GM13976 (cell line): ENCODE measurements around the gene NTM.

Experiments used
- DNase-seq: peaks from one replicate; pipeline ENCODE4 v3.0.0; 2012; ENCODE audit warnings: low spot score
- in situ Hi-C: fragments of 300-500 bp; cut with MboI; formaldehyde crosslinking; loops from one replicate; pipeline ENCODE4 v1.12.0; 2022; ENCODE audit warnings: low sequenced_read_pairs, mixed read lengths, inconsistent platforms; ENCODE audit not compliant: unreplicated experiment
- TF ChIP-seq, protein P1 (sequence below): IDR thresholded peaks from 2 replicates; pipeline ENCODE4 v1.5.1; 2012; ENCODE audit warnings: borderline replicate concordance, mild to moderate bottlenecking; ENCODE audit not compliant: insufficient read depth; ENCODE audit errors: extremely low read depth, missing control alignments, control extremely low read depth

NTM gene

DNA sequence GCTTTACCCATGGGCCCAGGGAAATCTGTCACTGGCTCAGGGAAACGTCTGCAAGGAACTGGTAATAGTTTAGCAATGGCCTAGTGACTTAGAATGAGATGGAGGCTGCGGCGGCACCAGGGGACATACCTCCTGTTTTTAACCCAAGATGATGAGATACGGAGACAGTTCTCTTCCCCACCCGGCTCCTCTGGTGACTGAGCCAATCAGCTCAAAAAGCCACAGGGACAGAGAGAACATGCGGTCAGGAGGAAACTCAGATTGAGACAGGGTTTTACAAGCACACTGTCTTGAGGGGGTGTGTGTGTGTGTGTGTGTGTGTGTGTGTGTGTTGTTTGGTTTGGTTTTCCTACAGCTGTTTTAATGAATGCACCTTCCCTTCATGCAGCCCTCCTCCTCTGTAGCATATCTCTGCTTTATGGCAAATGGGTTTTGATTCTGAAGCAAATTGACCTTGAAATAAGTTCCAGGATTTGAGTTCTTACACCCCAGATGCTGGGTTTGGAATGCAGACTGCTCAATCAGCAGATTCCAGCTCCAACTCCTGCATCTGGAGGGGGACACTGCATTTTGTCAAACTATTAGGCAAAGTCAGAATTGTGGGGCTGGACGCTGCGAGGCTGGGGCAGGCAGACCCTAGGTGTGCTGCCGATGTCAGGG is 246.2 kb downstream of the NTM start:
- TF ChIP-seq, protein P1, sequence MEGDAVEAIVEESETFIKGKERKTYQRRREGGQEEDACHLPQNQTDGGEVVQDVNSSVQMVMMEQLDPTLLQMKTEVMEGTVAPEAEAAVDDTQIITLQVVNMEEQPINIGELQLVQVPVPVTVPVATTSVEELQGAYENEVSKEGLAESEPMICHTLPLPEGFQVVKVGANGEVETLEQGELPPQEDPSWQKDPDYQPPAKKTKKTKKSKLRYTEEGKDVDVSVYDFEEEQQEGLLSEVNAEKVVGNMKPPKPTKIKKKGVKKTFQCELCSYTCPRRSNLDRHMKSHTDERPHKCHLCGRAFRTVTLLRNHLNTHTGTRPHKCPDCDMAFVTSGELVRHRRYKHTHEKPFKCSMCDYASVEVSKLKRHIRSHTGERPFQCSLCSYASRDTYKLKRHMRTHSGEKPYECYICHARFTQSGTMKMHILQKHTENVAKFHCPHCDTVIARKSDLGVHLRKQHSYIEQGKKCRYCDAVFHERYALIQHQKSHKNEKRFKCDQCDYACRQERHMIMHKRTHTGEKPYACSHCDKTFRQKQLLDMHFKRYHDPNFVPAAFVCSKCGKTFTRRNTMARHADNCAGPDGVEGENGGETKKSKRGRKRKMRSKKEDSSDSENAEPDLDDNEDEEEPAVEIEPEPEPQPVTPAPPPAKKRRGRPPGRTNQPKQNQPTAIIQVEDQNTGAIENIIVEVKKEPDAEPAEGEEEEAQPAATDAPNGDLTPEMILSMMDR = no peak
- in situ Hi-C loops = no loop called here
- no peak for DNase-seq

DNA sequence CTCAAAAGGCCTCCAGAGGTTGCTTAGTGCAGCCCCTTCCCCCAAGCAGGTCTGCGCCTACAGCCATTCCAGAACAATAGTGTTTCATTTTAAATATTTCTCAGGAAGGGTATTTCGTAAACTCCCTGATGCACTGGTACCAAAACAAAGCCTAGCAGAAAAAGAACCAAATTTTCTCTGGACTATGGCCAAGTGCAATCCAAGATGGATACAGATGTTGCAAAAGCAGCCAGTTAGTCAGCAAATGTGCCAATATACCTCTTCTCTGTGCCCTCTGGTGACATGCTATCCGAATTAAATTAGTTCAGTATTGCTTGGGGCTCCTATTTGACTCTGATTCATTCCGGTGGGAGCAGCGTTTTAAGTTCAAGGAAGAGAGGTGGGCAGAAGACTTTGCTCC is 247.8 kb downstream of the NTM start:
- TF ChIP-seq, protein P1 = no peak
- in situ Hi-C loops = no loop called here
- no peak for DNase-seq

DNA sequence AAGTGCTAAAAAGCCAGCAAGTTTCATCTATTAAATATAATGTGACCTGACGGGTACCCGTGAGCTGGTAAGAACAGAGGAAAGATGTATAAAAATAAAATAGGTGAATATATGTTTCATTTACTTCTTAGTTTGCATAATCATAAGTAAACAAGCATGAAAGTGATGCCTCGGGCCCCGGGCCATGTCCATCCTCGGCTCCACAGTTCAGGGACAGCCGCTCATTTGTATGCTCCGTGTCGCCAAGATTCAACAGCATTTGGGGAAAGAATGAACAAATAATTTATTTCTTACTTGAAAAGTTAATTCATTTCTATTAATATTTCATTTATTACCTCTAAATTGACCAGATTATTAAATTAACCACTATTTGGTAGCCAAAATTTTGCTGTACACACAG is 251.8 kb downstream of the NTM start:
- in situ Hi-C loops = no loop called here
- TF ChIP-seq, protein P1 = no peak
- no peak for DNase-seq

DNA sequence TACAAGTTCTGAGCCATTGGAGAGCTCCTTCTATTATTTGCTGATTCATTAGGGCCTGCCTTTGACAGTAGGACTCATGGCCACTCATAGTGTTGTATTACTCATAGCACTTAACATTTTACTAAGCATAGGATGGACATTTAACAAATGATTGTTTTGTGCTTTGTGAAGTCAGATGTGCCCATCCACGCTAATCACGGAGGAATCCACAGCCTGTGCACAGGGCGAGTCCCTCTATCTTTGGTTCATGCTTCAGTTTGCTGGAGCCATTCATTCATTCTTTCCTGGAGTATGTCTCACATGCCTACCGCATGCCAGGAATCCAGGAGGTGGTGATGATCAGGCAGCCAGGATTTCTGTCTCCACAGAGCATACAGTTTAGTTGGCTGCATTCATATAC is 254.1 kb downstream of the NTM start:
- DNase-seq = no peak
- in situ Hi-C loops = no loop called here
- TF ChIP-seq, protein P1 = no peak

DNA sequence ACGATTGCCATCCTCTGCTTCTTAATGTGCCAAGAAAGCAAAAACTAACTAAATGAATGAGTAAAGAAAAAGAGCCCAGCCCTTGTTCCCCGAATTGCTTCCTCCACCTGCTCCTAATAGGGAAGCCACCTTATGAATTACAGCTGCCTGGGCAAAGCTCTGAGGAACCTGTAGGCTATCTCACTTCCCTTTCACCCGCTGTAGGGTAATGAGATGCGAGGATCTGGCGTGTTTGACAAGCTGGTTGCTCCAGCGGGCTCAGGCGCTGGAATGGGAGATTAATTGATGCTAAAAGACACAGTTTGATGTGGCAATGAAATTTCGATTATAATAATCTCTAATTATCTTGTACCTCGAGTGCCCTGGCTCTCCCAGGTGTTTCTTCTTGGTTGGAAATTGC is 256.4 kb downstream of the NTM start:
- DNase-seq = no peak
- TF ChIP-seq, protein P1 = no peak
- in situ Hi-C loops = no loop called here

DNA sequence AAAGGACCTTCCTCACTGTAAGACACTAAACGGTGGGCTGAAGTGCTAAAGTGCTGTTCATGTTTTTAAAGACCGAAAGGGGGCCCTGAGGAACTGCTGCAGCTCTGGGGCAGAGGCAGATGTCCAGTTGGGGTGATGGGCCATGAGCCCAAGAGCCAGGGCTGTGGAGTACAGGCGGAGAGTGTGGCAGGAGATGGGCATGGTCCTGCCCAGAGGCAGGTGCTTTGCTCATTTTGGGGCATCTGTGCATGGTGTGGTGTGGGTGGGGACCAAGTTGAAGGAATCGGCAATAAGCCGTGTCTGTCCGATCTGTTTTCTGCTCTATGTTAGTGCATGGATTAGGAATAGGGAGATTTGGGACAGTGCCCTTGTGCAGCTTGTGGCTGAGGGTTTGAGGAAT is 258.3 kb downstream of the NTM start:
- TF ChIP-seq, protein P1 = no peak
- in situ Hi-C loops = no loop called here
- DNase-seq = no peak
